ENCODE data around the gene SPTBN2. TPM values are rescaled to one million over a fixed set of nuclear protein-coding genes. Genes with fewer than 3 reads are reported as not detected.
A peak's percentile ranks its signal among the peaks of the same experiment; 100 is the strongest.

The SPTBN2 gene
- polyA plus RNA-seq, 1 donor from 2014 or later, result not detected

DNA sequence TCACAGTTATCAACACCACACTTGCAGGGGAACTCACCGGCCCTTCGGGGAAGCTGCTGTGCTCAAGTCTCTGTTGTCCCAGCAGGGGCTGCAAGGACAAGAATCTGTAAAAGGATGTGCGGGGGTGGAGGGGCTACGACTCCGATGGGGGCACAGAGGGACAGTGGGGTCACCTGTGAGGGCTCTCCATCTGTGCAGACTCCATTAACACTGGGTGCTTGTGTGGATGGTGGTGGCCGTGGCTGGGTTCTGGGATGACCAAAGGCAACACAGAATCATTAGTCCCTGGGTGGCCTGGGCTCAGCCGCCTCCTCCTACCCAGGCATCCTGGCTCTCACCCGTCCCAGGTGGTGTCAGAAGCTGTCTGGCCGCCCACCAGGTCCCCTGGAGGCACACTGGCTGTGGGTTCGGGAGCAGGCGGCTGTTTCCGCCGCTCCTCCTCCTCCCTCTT lies 41.2 kb downstream of the SPTBN2 start:
- H3K27me3 Mint-ChIP-seq, result no peaks in the 10 kb centered on the region

DNA sequence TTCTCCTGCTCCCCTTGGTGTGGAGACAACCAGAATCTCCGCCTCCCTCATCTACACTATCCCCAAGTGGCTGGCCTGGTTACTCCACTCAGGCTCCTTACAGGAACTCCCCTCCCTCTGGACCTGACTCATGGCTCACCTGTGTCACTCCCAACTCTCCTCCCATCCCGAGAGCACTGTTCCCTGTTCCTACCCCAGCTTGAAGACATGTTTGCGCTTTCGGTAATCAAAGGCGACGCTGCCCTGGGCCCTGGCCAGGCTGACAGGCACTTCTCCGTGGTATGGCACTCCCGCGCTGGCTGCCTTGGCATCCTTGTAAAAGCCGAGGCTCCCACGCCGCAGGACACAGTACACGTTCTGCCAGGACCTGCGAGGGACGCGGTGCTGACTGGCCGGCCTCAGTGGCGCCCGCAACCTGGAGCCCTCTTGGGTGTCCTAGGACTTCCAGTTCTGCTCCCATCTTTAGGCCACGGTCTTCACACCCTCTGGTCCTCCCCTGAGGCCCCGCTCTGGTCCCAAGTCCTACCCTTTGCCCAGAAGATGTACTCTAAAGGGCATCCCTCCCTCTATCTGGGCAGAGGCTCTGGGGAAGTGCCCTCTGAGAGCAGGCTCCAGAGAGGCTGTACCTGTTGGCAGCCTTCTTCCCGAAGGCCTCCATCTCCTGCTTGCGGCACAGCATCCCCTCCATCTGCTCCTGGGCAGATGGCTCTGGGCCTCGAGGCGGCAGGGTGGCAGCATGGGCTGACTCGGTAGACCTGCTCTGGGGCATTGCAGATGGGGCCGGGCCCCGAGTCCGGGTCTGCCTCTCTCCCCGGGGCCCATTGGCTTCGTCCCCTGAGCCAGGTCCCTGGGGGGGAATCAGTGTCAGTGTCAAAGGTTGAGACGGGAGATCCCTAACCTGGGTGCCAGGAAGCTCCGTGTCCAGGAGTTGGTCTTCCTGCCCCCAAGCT lies 41.9 kb downstream of the SPTBN2 start:
- Mint-ChIP-seq H3K27ac (no peak overlapping the region), H3K9me3 (no peaks in the 10 kb centered on the region), H3K4me3 (peak overlapping the region in 1 of 4 donors; percentile 32), H3K4me1 (peaks cover 0 to 2% (median 0%) of the 10 kb centered on the region in 3 donors), H3K36me3 (no peaks in the 10 kb centered on the region), H3K27me3 (no peaks in the 10 kb centered on the region)

More for the DNA sequence above, 41.2 kb downstream of the SPTBN2 start:
- peaks cover 0 to 2% (median 0%) of the 10 kb centered on the region in 3 donors for H3K4me1 Mint-ChIP-seq
- no peak overlapping the region for H3K4me3 Mint-ChIP-seq
- no peaks in the 10 kb centered on the region for H3K9me3 Mint-ChIP-seq
- H3K36me3 Mint-ChIP-seq, result no peaks in the 10 kb centered on the region
- H3K27ac Mint-ChIP-seq, result no peak overlapping the region

DNA sequence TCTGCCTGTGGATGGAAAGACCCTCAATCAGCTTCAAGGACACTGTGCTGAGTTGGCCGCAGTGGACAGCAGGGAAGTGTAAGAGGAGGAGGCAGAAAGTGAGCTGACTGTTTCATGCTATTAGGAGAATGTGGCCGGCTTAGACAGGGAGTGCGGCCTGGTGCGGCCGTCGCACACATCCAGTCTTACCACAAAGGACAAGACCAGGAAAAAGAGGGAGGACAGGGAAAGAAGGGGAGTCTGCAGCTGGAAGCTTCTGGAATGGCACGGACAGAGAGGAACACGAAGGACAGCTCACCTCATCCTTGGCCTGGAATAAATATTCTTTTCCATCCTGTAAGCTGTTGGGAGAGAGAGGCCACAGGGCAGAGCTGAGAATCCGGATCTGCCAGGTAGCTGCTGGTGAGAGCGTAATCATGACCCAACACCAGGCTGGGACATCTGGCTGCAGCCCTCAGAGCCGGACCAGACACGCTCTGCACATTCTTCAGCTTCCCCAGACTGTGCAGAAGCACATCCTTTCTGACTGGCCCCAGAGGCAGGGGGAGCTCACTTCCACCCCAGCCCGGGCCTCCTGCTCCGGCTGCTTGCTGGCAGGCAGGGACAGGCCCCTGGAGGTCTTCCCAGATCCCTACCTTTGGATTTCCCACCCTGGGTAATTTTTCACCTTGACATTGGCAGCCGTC lies 42.8 kb downstream of the SPTBN2 start:
- no peak overlapping the region for H3K27ac Mint-ChIP-seq
- H3K36me3 Mint-ChIP-seq, result no peaks in the 10 kb centered on the region
- H3K27me3 Mint-ChIP-seq, result no peaks in the 10 kb centered on the region
- no peak overlapping the region for H3K4me3 Mint-ChIP-seq
- H3K4me1 Mint-ChIP-seq, result peaks cover 0 to 2% (median 0%) of the 10 kb centered on the region in 3 donors
- H3K9me3 Mint-ChIP-seq, result no peaks in the 10 kb centered on the region

DNA sequence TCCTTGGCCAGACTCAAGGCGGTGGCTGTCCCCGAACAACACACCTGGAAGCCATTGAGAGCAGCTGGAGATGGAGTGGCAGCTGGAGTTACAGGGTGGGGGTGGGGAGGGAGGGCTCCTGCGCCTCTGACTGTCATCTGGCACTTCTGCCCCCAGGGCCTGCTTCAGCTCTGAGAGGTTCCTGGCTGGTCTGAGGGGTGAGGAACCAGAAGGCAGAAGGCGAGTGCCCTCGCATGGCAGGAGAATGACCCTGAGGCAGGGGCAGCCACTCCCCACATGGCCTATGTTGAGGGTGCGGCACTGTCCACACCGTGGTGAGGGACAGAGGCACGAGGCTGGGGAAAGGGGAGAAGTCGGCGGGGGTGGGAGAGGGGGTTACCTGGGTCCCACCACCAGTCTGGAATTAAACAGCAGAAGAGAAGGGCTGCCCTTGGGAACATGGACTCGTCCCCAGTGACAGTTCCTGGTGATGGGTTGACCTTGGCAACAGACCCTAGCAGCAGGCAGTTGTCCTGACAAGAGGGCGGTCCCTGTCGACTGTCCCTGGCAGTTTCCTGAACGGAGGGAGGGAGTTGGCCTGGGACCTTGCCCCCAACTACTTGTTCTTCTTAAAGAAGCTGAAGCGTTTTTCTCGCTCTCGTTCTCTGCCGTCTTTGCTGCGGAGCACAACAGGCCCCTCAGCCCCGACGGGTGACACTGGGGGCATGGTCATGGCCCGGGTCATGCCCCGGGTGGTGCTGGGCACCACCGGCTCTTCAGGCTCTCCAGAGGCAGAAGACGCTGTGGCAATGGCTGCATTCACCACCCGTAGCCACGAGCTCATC lies 43.5 kb downstream of the SPTBN2 start:
- no peaks in the 10 kb centered on the region for H3K36me3 Mint-ChIP-seq
- no peaks in the 10 kb centered on the region for H3K27me3 Mint-ChIP-seq
- H3K4me1 Mint-ChIP-seq, result peaks cover 0 to 2% (median 0%) of the 10 kb centered on the region in 3 donors
- no peak overlapping the region for H3K4me3 Mint-ChIP-seq
- H3K27ac Mint-ChIP-seq, result no peak overlapping the region
- no peaks in the 10 kb centered on the region for H3K9me3 Mint-ChIP-seq

DNA sequence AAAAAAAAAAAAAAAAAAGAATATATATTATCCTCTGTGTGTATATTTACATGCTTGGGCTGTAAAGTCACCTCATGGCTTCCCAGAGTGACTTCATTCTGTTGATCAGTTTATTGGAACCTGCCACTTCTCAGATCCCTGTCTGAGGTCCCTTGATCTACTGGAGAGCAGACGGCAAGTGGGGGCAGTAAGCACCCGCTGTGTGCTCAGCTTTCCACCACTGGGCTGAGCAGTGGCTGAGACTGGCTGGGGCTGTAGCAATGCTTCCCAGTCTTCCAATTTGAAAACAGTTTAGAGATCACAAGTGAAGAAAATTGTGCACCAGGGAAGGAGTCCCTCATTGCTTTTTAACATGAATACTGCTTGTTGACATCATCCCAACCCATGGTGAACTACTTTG lies 44.4 kb downstream of the SPTBN2 start:
- no peaks in the 10 kb centered on the region for H3K9me3 Mint-ChIP-seq
- peaks cover 0 to 2% (median 0%) of the 10 kb centered on the region in 3 donors for H3K4me1 Mint-ChIP-seq
- no peak overlapping the region for H3K4me3 Mint-ChIP-seq
- no peaks in the 10 kb centered on the region for H3K27me3 Mint-ChIP-seq
- no peak overlapping the region for H3K27ac Mint-ChIP-seq
- H3K36me3 Mint-ChIP-seq, result no peaks in the 10 kb centered on the region

DNA sequence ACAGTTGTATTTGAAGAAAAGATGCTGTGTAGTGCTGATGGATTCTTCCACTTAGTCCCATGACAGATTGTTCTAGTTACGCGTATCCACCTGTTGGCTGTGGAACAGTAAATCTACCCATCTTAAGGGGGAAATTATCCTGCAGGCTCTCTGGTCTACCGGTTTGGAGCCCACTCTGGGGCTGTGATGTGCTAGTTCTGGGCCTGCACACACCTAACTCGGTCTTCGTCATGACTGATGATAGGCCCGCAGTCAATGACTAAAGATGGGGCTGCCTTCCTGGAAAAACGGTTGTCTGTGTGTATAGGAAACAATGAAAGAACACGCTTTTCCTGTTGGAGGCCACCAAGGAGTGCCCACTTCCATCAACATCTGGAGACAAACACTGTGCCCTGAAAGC lies 45.1 kb downstream of the SPTBN2 start:
- H3K4me1 Mint-ChIP-seq, result peaks cover 0 to 2% (median 0%) of the 10 kb centered on the region in 3 donors
- H3K9me3 Mint-ChIP-seq, result no peaks in the 10 kb centered on the region
- H3K36me3 Mint-ChIP-seq, result no peaks in the 10 kb centered on the region
- H3K4me3 Mint-ChIP-seq, result peak overlapping the region in 1 of 4 donors; percentile 12
- H3K27me3 Mint-ChIP-seq, result no peaks in the 10 kb centered on the region
- H3K27ac Mint-ChIP-seq, result peak overlapping the region in 1 of 3 donors; percentile 85

DNA sequence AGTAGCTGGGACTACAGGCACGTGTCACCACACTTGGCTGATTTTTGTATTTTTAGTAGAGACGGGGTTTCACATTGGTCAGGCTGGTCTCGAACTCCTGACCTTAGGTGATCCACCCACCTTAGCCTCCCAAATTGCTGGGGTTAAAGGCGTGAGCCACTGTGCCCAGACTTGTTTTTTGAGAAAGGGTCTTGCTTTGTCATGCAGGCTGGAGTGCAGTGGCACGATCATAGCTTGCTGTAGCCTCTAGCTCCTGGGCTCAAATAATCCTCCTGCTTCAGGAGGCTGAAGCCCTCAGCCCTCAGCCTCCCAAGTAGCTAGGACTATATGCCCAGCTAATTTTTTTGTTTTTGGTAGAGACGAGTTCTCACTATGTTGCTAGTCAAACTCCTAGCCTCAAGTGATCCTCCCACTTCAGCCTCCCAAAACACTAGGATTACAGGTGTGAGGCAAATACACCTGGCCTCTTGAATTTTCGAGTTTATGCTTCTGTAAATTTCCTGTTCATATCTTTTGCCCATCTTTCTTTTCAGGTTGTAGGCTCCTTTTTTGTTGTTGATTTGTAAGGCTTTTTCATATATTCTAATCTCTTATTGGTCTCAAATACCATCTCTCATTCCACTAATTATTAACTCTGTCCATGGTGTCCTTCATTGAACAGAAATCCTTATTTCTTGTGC lies 47.9 kb downstream of the SPTBN2 start:
- H3K4me1 Mint-ChIP-seq, result peaks cover 10 to 14% (median 11%) of the 10 kb centered on the region in 3 donors
- no peaks in the 10 kb centered on the region for H3K9me3 Mint-ChIP-seq
- no peaks in the 10 kb centered on the region for H3K36me3 Mint-ChIP-seq
- H3K27me3 Mint-ChIP-seq, result no peaks in the 10 kb centered on the region
- peak overlapping the region in 1 of 3 donors; percentile 44 for H3K27ac Mint-ChIP-seq
- peak overlapping the region in 1 of 4 donors; percentile 64 for H3K4me3 Mint-ChIP-seq

DNA sequence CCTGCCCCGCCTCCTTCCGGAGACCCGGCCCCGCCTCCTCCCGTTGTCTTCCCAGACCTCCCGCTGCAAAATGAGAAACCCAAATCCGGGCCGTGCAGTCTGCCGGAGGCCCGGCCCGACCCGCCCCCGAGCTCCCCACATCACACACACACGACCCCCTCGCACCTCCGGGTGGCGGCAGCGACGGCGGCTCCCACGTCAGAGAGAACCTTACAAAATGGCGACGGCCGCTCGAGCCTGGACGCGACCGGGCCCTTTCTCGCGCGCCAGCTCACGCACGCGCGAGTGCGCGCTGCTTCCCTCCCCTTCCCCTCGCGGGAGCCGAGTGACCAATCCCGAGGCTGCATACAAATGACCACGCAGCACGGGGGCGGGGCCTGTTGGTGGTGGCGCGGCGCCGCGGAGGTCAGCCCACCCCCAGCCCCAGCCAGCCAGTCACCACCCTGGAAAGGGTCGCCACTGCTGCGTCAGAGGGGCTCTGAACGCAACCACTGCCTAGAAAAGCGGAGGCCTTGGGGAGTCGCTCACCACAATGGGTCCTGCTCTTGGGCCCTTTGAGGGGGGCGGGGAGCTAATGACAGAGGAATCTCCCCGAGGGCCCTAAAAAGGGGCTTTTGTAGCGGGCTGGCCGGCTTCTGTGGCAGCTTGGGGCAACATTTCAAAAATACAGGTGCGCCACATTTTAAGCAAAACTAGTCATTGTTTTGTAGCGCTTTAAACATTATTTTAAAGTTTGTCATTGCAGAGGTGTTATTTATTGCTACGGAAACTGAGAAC lies 51.2 kb downstream of the SPTBN2 start, which contains the start of gene RBM4B:
Gene RBM4B (minus strand): TSS at position 289 of the 777 bp plus-strand sequence. CDS start 808 bp downstream, outside the sequence.
- Mint-ChIP-seq H3K4me1 (peaks cover 27 to 31% (median 27%) of the 10 kb centered on the region in 3 donors), H3K36me3 (no peaks in the 10 kb centered on the region), H3K27me3 (no peaks in the 10 kb centered on the region), H3K9me3 (no peaks in the 10 kb centered on the region), H3K27ac (peak within 1 kb of the TSS; percentile 95 to 99 (median 99)), H3K4me3 (peak within 1 kb of the TSS; percentile 93 to 99 (median 97))

DNA sequence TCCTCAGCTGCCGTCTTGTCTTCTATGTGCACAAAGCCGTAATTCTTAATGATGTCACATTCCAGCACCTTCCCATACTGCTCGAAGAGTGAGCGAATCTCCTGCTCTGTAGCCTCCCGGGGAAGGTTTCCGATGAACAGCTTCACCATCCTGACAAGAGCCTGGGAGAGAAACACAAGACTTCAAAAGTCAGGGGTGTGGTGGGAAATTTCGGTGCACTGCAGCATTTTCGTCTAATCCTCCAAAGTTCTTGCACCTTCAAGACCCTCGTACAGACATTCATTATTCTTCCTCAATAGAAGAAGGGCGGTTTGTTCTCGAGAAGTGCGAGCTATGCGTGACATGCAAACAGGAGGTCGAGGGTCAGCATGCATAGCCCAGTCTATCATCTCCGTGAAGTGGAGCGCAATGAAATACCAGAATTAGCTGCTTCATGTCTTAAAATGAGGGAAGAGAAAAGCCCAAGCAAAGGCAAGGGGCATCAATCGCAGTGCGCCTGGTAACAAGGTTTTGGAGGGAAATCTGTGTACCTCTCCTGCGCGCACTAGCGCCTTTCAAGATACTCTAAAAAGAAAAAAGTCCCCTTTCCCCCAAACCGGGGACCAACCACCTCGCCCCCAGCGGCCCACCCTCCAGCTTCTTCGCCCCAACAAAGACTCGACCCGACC lies 52.0 kb downstream of the SPTBN2 start:
- H3K27me3 Mint-ChIP-seq, result no peaks in the 10 kb centered on the region
- H3K36me3 Mint-ChIP-seq, result no peaks in the 10 kb centered on the region
- H3K4me1 Mint-ChIP-seq, result peaks cover 27 to 33% (median 29%) of the 10 kb centered on the region in 3 donors
- H3K4me3 Mint-ChIP-seq, result peak overlapping the region; percentile 93 to 99 (median 97)
- H3K27ac Mint-ChIP-seq, result peak overlapping the region; percentile 95 to 99 (median 99)
- H3K9me3 Mint-ChIP-seq, result no peaks in the 10 kb centered on the region

DNA sequence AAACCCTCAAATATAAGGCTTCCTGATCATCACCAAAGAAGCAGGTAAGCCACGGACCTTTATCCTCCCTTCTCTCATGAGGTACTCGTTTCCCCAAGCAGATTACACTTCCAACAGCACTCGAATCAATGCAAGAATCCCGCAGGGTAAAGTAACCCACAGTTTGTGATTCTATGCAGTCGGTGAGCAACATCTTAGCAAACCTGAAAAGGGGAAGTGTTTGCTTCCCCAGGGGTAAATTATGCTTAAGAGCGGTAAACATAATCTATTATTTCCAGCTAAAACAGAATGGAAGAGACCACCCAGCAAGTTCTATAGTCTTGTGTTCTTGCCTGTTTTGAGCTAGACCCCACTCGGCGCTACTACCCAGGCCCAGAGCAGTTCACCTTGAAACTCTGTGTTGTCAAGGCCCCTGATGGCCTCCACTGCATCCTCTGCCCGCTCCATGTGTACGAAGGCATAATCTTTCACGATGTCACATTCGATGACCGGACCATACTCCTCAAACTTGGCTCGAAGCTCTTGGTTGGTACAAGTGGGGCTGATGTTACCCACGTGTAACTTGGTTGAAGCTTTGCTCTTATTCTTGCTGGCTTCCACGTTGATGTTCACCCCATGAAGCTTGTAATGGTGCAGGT lies 52.6 kb downstream of the SPTBN2 start:
- Mint-ChIP-seq H3K27ac (peak overlapping the region; percentile 95 to 99 (median 95)), H3K4me1 (peaks cover 29 to 33% (median 29%) of the 10 kb centered on the region in 3 donors), H3K4me3 (peak overlapping the region; percentile 93 to 99 (median 97)), H3K9me3 (no peaks in the 10 kb centered on the region), H3K36me3 (no peaks in the 10 kb centered on the region), H3K27me3 (no peaks in the 10 kb centered on the region)

DNA sequence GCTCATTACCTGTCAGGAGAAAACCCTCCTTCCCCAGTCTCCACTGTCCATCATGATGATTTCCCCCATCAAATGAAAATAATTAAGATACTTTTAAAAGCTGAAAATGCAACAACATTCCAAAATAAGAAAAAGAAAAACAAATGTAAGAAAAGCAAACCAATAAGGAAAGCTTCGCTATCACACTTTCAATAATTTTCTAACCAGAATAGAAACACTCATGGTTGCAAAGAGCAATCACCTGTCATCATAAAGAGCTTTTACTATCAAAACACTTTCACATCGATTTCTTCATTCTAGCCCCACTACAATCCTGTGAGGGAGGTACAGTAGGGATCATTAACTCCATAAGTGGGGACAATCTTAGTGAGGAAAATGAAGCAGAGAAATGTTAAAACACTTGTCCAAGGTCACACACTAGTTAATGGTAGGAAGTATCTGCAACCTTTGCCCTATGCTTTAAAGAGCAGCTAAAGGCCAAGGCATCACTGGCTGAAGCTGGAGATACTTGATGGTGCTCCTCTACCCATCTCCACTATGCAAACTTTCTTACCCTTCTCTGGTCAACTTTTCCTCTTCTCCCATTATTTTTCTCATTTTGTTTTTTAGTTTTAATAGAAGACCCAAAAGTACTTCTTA lies 53.9 kb downstream of the SPTBN2 start:
- Mint-ChIP-seq H3K27ac (peak overlapping the region in 1 of 3 donors; percentile 95), H3K27me3 (no peaks in the 10 kb centered on the region), H3K36me3 (no peaks in the 10 kb centered on the region), H3K4me3 (peak overlapping the region; percentile 30 to 84 (median 68)), H3K9me3 (no peaks in the 10 kb centered on the region), H3K4me1 (peaks cover 29 to 33% (median 32%) of the 10 kb centered on the region in 3 donors)

DNA sequence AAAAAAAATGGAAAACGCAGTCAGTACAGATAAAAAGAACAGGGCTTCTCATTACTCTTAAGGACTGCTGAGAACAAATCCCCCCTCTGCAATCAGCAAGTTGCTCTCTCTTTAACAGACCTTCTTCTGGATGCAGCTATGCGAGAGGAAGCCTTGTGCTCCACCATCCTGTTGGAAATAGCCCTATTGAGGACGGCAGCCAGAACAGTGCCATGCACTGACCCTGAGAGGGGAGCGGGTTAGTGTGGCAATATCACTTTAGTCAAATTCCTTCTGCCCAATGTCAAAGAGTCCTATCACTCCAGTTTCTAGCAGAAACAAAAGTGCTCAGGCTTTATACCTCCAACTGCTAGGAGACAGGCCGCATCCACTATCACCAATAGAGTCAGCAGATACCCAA lies 58.2 kb downstream of the SPTBN2 start:
- H3K9me3 Mint-ChIP-seq, result no peaks in the 10 kb centered on the region
- H3K4me3 Mint-ChIP-seq, result peak overlapping the region in 1 of 4 donors; percentile 40
- H3K36me3 Mint-ChIP-seq, result no peaks in the 10 kb centered on the region
- peaks cover 25 to 31% (median 29%) of the 10 kb centered on the region in 3 donors for H3K4me1 Mint-ChIP-seq
- peak overlapping the region in 2 of 3 donors; percentile 53 to 65 for H3K27ac Mint-ChIP-seq
- H3K27me3 Mint-ChIP-seq, result no peaks in the 10 kb centered on the region
